Measurements from ENCODE around the gene RIOK3.
A peak's percentile ranks its signal among the peaks of the same experiment; 100 is the strongest.
"Not testable (repeated sequence)": the region's sequence is repeated elsewhere in the genome, so short reads cannot be mapped to it uniquely, and the experiment has no call there.

Gene RIOK3

DNA sequence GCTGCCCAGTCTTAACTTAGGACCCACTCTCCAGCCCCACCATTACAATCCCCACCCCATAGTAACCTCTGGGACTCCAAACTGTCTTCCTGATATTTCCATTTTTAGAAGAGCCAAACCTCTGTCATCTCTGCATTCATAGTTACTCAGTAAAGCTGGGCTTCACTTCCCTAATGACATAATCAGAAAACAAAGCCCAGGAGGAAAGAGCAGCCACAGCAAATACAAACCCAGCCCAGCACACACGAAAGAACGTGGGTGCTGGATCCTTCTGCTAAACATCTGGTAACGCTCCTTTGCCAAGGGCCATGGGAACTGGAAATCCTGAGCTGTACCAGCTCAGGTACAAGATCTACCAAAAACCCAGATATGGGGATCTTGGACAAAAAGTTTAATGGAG lies 36.8 kb upstream of the RIOK3 start:
- DNase-seq (ENCODE audit: low spot score): no peak
- TF ChIP-seq, protein P1, sequence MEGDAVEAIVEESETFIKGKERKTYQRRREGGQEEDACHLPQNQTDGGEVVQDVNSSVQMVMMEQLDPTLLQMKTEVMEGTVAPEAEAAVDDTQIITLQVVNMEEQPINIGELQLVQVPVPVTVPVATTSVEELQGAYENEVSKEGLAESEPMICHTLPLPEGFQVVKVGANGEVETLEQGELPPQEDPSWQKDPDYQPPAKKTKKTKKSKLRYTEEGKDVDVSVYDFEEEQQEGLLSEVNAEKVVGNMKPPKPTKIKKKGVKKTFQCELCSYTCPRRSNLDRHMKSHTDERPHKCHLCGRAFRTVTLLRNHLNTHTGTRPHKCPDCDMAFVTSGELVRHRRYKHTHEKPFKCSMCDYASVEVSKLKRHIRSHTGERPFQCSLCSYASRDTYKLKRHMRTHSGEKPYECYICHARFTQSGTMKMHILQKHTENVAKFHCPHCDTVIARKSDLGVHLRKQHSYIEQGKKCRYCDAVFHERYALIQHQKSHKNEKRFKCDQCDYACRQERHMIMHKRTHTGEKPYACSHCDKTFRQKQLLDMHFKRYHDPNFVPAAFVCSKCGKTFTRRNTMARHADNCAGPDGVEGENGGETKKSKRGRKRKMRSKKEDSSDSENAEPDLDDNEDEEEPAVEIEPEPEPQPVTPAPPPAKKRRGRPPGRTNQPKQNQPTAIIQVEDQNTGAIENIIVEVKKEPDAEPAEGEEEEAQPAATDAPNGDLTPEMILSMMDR (IDR thresholded peaks at IDR 0.05; ENCODE audit: extremely low read depth, missing control alignments): no peak

DNA sequence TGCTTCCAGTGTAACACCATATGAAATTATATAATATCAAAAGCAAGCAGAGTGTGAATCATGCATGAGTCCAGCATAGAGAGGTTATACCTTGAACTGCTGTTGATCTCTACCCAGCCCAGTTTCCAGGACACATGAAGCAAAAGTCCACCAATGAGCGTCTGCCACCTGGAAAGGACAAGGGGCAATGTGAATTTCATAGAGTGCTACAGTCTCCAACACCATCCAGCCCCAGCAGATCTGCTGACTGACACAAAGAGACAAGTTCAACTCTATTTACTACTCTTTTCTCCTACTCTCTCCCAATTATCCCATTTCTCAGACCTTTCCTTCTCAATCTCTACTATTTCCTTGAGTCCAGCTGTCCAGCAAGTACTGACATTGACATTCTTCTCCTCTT lies 31.8 kb upstream of the RIOK3 start:
- TF ChIP-seq, protein P1 (IDR thresholded peaks at IDR 0.05; ENCODE audit: extremely low read depth, missing control alignments): no peak
- DNase-seq (ENCODE audit: low spot score): no peak

DNA sequence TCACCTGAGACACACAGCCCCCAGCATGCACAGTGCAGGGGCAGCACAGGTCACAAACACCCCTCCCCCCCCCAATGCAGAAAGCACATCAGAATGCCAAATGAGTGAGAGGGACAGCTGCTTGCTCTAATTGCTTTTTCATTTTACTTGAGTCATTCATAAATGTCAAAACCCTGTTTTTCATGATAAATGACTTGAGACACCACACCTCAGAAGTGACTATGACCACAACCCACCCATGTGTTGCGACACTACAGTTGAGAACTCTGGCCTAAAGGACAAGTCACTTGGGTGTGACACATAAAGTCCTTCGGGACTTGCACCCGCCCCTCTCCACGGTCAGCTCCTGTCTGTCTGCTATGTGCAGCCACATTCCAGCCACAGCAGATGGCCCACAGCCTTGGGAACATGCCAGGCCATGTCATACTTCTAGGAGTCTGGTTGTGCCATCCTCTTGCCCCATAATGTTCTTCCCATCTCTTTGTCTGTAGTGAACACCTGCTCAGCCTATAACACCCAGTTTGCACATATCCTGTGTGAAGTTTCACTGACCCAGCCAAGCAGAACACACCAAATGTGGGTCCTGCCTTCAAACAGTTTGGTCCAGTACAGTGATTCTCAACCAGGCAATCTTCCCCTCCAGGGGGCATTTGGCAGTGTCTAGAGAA lies 30.2 kb upstream of the RIOK3 start:
- peak; percentile 69 for DNase-seq (ENCODE audit: low spot score)
- TF ChIP-seq, protein P1 (IDR thresholded peaks at IDR 0.05; ENCODE audit: extremely low read depth, missing control alignments): no peak

DNA sequence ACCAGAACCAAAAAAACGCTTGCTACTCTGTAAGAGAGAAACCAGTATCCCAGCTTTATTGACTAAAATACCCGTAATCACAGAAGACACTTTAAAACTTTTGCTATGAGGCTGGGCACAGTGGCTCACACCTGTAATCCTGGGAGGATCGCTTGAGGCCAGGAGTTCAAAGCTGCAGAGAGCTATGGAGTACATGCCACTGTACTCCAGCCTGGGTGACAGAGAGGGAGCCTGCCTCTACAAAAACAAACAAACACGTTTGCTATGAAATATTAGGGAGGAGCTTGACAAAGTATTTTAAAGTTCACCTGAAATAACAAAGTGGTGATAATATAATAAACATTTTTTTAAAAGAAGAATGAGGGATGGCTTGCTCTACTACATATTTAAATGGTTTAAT lies 28.5 kb upstream of the RIOK3 start:
- TF ChIP-seq, protein P1 (IDR thresholded peaks at IDR 0.05; ENCODE audit: extremely low read depth, missing control alignments): no peak
- DNase-seq (ENCODE audit: low spot score): no peak

DNA sequence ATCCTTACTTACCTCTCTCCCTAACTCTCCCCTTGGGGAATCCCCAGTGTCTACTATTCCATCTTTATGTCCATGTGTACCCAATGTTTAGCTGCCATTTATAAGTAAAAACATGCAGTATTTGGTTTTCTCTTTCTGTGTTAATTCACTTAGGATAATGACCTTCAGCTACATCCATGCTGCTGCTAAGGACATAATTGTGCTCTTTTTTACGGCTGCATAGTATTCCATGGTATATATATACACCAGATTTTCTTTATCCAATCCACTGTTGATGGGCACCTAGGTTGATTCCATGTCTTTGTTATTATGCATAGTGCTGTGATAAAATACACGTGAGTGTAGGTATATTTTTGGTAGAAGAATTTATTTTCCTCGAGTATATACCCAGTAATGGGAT lies 24.3 kb upstream of the RIOK3 start:
- TF ChIP-seq, protein P1 (IDR thresholded peaks at IDR 0.05; ENCODE audit: extremely low read depth, missing control alignments): no peak

DNA sequence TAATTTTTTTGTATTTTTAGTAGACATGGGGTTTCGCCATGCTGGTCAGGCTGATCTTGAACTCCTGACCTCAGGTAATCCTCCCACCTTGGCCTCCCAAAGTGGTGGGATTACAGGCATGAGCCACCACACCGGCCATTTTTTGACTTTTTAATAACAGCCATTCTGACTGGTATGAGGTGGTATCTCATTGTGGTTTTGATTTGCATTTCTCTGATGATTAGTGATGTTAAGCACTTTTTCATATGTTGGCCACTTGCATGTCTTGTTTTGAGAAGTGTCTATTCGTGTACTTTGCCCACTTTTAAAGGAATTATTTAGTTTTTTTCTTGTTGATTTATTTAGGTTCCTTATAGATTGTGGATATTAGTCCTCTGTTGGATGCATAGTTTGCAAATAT lies 23.5 kb upstream of the RIOK3 start:
- not testable (repeated sequence) for DNase-seq (ENCODE audit: low spot score)

More for the DNA sequence above, 24.3 kb upstream of the RIOK3 start:
- DNase-seq (ENCODE audit: low spot score): no peak

DNA sequence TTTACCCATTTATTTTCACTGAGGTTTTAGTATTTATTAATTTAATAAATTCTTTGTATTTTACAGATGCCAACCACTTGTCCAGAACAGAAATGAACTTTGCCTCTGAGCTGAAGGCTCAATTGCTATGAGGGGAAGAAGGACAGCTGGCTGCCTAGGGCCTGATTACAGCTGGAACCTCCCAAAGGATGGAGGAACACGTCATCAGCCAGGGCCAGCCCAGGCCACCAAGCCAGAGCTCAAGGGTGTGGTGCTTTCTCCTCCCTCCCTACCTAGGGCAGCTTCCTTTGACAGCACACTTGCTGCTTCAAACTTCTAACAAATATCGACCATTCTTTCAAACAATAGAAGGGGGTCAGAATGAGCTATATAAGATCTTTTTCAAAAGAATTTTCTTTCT lies 19.7 kb upstream of the RIOK3 start:
- no peak for DNase-seq (ENCODE audit: low spot score)
- TF ChIP-seq, protein P1 (IDR thresholded peaks at IDR 0.05; ENCODE audit: extremely low read depth, missing control alignments): no peak

DNA sequence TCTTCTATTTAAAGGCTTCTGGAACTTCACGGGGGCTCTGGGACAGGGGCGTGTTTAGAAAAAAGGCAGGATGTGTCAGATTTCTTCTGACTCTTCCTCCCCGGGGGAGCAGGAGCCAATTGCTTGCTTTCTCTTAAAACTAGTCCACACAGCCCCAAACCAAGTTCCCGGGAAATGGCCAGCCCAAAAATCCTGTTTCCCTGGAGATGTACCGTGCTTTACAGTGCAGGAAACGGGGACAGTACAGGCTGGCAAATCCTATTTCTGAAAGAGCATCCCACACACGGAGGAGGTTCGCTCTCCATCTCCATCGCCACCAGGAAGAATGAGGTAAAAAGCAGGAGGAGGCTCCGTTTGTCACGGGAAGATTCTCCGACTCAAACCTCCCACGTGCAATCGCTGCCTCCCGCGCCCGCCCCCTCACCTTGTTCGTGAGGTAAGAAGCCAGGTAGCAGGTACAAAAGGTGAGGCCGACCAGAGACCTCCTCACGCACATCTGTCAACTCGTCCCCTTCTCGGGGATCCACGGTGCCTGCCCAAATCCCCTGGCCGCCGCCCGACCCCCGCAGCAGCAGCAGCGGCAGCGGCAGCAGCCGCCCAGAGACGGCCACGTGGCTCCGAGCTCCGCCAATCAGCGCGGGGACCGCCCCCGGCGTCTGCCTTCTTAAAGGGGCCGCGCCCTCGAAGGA lies 15.6 kb upstream of the RIOK3 start:
- TF ChIP-seq, protein P1 (IDR thresholded peaks at IDR 0.05; ENCODE audit: extremely low read depth, missing control alignments): no peak
- DNase-seq (ENCODE audit: low spot score): peak; percentile 85
